22Rv1 (cell line): ENCODE data around the gene SCARF1.

Source experiments
- H3K27ac ChIP-seq: fragments of 450-650 bp; 2 replicates; pipeline ENCODE4 v1.5.1; 2017
- ZFX ChIP-seq: fragments of 450-650 bp; IDR thresholded peaks from 2 replicates; pipeline ENCODE4 v1.6.1; 2017; ENCODE audit warnings: antibody characterized with exemption, borderline replicate concordance
- TF ChIP-seq, protein P1 (sequence below): fragments of 450-650 bp; IDR thresholded peaks from 2 replicates; pipeline ENCODE4 v1.5.1; 2017; ENCODE audit warnings: mild to moderate bottlenecking

SCARF1 gene

GRCh38 chr17:1590747-1591473 is 54.6 kb downstream of the SCARF1 start:
- no peak overlapping the region for H3K27ac ChIP-seq
- TF ChIP-seq, protein P1, sequence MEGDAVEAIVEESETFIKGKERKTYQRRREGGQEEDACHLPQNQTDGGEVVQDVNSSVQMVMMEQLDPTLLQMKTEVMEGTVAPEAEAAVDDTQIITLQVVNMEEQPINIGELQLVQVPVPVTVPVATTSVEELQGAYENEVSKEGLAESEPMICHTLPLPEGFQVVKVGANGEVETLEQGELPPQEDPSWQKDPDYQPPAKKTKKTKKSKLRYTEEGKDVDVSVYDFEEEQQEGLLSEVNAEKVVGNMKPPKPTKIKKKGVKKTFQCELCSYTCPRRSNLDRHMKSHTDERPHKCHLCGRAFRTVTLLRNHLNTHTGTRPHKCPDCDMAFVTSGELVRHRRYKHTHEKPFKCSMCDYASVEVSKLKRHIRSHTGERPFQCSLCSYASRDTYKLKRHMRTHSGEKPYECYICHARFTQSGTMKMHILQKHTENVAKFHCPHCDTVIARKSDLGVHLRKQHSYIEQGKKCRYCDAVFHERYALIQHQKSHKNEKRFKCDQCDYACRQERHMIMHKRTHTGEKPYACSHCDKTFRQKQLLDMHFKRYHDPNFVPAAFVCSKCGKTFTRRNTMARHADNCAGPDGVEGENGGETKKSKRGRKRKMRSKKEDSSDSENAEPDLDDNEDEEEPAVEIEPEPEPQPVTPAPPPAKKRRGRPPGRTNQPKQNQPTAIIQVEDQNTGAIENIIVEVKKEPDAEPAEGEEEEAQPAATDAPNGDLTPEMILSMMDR, result no peak
- TF ChIP-seq ZFX, result no peak

GRCh38 chr17:1590029-1590746 is 55.3 kb downstream of the SCARF1 start:
- H3K27ac ChIP-seq, result no peak overlapping the region
- TF ChIP-seq, protein P1, result no peak

DNA sequence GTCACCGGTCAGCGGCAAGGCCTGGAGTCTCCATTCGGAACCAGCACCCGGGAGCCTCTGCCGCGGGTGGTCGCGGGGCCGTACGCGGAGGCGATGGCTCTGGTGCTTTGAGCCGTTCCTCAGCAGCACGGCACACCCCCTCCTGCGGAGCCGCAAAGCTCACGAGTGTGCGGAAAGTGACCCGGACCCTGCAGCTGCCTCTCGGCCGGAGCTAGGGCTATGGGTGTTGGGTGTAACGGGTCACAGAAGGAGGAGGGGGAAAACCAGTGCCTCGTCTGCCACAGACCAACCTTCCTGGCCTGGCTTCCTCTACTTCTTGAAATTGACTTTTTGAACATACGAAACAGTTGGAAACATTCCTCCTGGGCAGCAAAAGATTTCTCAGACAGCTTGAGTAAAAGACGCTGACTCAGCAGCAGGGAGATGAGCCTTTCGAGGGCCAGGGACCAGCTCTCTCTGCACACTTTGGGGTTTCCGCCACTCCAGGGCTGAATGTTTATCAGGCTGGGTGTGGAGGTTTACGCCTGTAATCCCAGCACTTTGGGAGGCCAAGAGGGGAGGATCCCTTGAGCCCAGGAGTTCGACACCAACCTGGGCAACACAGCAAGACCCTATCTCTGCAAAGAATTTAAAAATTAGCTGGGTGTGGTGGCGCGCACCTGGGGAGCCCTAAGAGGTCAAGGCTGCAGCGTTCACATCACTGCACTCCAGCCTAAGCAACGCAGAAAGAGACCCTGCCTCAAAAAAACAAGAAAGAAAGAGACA is 56.5 kb downstream of the SCARF1 start:
- H3K27ac ChIP-seq, result no peak overlapping the region
- TF ChIP-seq, protein P1, result no peak
- no peak for TF ChIP-seq ZFX

GRCh38 chr17:1584167-1584566 is 61.4 kb downstream of the SCARF1 start:
- TF ChIP-seq ZFX, result no peak
- TF ChIP-seq, protein P1, result no peak
- no peak overlapping the region for H3K27ac ChIP-seq
